GM21447 (cell line): ENCODE measurements around the gene SULT2A1.
"Not testable (repeated sequence)": the region's sequence is repeated elsewhere in the genome, so short reads cannot be mapped to it uniquely, and the experiment has no call there.

Experiments
- ATAC-seq: cut with Tn5 transposase; IDR thresholded peaks from one replicate; pipeline ENCODE4 v1.9.1; 2021; ENCODE audit not compliant: unreplicated experiment

Gene SULT2A1

DNA sequence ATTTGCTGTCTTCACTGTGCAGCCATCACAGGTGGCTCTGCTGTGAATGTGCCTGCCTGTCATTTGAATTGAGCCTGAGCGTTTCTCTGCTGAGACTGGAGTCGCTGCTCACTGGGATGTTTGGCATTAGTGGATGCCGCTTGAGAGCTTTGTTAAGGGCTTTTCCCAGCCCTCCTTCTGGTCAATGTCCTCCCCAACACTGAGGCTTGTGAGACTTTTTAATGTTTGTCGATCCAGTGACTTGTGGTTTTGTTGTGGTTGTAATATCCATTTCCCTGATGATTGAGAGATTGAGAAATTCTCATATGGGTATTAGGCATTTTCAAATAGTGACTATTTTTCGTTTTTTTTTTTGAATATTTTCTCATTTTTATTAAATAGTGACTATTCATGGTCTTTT lies 24.5 kb downstream of the SULT2A1 start:
- ATAC-seq = no peak

GRCh38 chr19:47860602-47861297 lies 25.4 kb downstream of the SULT2A1 start:
- ATAC-seq = no peak

DNA sequence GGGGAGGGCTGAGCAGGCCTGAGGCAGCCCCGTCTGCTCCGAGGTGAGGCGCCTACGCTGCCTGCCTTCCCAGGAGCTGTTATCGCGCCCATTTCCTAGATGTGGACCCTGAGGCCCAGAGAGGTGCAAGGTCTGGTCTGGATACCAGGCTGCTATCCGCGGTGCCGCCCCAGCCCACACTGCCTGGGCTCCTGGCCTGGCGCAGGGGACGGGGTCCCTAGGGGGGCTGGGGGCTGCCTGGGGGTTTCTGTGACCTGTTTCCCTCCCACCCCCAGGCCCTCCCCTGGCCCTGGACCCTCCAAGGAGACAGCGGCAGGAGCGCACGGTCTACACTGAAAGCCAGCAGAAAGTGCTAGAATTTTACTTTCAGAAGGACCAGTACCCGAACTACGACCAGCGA lies 26.3 kb downstream of the SULT2A1 start:
- not testable (repeated sequence) for ATAC-seq

- not testable (repeated sequence) for ATAC-seq
These were observed 27.3 kb downstream of the SULT2A1 start, which contains the start of gene TPRX2 for GRCh38 chr19:47858646-47859285. TSS of gene TPRX2 (plus strand) at chr19:47859235. CDS start at chr19:47859247, 12 bp downstream.

DNA sequence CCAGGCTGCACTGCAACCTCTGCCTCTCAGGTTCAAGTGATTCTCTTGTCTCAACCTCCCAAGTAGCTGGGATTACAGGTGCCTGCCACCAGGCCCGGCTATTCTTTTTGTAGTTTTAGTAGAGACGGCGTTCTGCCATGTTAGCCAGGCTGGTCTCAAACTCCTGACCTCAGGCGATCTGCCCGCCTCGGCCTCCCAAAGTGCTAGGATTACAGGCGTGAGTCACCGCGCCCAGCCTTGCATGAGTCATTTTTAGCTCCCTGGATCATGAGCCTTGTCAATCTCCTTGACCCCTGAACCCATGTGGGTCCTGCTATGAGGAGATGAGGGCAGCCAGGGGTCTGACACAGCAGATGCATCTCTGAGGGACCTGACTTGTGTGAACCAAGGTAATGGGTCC lies 27.9 kb downstream of the SULT2A1 start:
- not testable (repeated sequence) for ATAC-seq

DNA sequence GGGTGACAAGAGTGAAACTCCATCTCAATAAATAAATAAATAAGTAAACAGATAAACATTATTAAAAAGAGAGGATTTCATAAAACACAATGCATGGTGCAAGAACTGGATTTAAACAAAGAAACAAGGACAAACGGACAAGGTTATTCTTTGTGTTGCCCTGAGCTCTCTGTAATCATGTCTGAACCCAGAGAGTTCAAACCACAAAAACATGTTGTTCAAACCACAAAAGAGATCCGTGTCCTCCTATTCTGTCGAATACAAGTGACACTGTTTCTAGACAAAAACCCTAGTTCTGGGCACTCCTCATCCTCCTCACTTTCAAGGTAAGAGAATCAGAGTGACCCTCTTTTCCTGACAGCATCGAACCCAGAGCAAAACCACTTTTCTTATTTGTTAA lies 31.7 kb downstream of the SULT2A1 start:
- no peak for ATAC-seq

DNA sequence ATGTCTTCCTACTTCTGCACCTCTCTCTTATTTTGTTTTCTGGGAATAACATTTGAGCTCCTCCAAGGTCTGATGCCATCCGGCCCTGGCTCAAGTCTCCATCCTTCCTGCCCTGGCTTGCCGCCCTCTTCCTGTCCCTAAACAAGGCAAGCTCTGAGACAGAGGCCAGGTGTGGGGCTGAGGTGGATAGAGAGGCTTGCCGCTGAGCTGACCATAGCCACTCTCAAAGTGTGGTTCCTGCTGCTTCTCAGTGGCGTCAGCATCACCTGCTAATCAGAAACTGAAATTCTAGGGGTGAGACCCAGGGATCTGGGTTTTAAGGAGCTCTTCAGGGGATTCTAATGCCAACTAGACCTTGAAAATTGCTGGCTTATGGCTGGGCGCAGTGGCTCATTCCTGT lies 33.1 kb downstream of the SULT2A1 start:
- ATAC-seq = no peak

DNA sequence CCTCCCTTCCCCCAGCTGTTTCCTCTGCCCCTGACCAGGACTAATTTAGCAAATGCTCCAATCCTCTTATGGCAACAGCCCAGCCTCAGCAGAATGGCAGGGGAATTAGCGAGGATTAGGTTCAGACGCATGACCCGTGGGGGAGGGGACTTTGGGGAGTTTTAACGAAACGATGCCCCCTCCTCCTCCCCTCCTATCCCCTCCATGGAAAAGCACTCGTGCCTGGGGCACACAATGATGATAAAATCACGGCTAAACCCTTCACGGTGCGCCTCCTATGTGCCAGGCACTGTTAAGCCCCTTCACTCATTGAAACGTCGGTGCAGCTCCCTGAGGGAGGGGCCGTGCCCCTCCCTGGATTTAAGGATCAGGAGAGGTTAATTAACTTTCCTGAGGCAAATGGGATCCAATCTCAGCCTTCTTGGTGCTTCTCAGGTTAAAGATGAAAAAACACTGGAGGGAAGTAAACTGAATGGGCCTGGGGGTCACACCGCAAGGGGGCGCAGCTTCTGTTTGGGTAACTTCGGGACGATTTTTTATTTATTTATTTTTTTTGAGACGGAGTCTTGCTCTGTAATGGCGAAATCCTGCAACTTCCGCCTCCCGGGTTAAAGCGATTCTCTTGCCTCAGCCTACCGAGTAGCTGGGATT lies 37.2 kb downstream of the SULT2A1 start:
- no peak for ATAC-seq

DNA sequence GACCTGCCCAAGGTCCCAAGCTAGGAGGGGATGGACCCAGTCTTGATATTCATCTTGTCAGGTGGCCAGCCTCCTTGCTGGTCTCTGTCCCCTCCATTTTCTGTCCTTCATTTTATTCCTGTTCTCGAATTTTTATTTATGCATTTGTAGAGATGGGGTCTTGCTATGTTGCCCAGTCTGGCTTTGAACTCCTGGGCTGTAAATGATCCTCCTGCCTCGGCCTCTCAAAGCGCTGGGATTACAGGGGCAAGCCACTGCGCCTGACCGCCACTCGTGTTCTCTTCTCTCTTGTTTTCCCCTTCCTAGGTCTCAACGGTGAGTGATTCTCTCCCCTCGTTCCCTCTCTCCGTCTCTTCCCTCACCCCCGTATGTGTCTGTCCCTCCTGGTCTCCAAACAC lies 37.7 kb downstream of the SULT2A1 start:
- ATAC-seq = no peak

- no peak for ATAC-seq
These were observed 43.2 kb downstream of the SULT2A1 start for GRCh38 chr19:47842941-47843340.

GRCh38 chr19:47839913-47840312 lies 46.2 kb downstream of the SULT2A1 start:
- no peak for ATAC-seq

- ATAC-seq = no peak
These were observed 46.7 kb downstream of the SULT2A1 start for GRCh38 chr19:47839411-47839810.

- ATAC-seq = no peak
These were observed 50.1 kb downstream of the SULT2A1 start for GRCh38 chr19:47836038-47836437.

- no peak for ATAC-seq
These were observed 53.4 kb downstream of the SULT2A1 start for GRCh38 chr19:47832723-47833122.

- ATAC-seq = no peak
These were observed 59.3 kb downstream of the SULT2A1 start for GRCh38 chr19:47826800-47827199.

DNA sequence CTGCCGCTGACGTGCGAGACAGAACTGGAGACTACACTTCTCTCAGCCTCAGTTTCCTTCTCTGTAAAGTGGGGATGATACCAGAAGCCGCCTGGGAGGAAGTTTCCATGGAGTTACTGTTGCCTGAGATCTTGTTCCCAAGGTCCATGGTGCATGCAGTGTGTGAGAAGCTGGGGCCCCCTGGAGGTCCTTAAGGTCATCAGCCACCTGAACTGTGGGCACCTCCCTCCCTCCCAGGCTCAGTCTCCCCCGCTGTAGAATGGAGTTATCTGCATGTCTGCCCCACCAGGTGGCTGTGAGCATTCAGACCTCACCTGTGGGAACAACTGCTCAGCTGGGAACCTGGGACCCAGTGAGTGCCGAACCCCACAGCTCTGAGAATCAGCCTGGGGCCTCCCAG lies 61.7 kb downstream of the SULT2A1 start:
- ATAC-seq = no peak

- no peak for ATAC-seq
These were observed 64.6 kb downstream of the SULT2A1 start, which contains the start of gene CRX for GRCh38 chr19:47821460-47822020. TSS of gene CRX (plus strand) at chr19:47821937. CDS start at chr19:47834444, 12,507 bp downstream.
